Heart right ventricle (tissue), 16 donors: ENCODE results near the gene BZW2. TPM values are rescaled to one million over a fixed set of nuclear protein-coding genes. Genes with fewer than 3 reads are reported as not detected.
A peak's percentile ranks its signal among the peaks of the same experiment; 100 is the strongest.

Experiments
- ATAC-seq, 8 donors: fragments of 200-7000 bp; cut with Tn5 transposase; one replicate each; pipeline ENCODE4 v1.9.1; 2020; ENCODE audit warnings: mild to moderate bottlenecking in 8 of 8, moderate library complexity in 8 of 8, moderate number of reproducible peaks in 1 of 8
- DNase-seq, 2 donors: peaks; one replicate each; pipeline ENCODE4 v3.0.0-alpha.2; 2020
- H3K27ac ChIP-seq, 10 donors: fragments of 200-600 bp; sonication (generic) in 2 of 10; one replicate each; pipeline versions ENCODE4 v1.5.0 to v1.8.0; 2020 to 2022; ENCODE audit warnings: mild to moderate bottlenecking in 3 of 10
- H3K27me3 ChIP-seq, 7 donors: fragments of 200-600 bp; one replicate each; pipeline ENCODE4 v1.8.0; 2021 to 2022; ENCODE audit warnings: mild to moderate bottlenecking in 2 of 7
- H3K36me3 ChIP-seq, 9 donors: fragments of 200-600 bp; sonication (generic) in 1 of 9; one replicate each; pipeline versions ENCODE4 v1.5.0 to v1.8.0; 2020 to 2022; ENCODE audit warnings: mild to moderate bottlenecking in 2 of 9
- H3K4me1 ChIP-seq, 9 donors: fragments of 200-600 bp; sonication (generic) in 1 of 9; one replicate each; pipeline versions ENCODE4 v1.5.0 to v1.8.0; 2020 to 2022; ENCODE audit warnings: mild to moderate bottlenecking in 4 of 9
- H3K4me3 ChIP-seq, 10 donors: fragments of 200-600 bp; sonication (generic) in 2 of 10; one replicate each; pipeline versions ENCODE4 v1.5.0 to v1.8.0; 2020 to 2022; ENCODE audit warnings: mild to moderate bottlenecking in 7 of 10, moderate library complexity in 2 of 10
- H3K9me3 ChIP-seq, 11 donors: fragments of 200-600 bp in 10 of 11; sonication (generic) in 2 of 11; one replicate each; pipeline versions ENCODE4 v1.5.0 to v1.8.0; 2013 to 2022; ENCODE audit warnings: mild to moderate bottlenecking in 2 of 11, control low read depth in 1 of 11, moderate library complexity in 1 of 11
- WGBS, 2 donors: extraction: QIAGEN DNeasy Blood & Tissue Kit; methylation state at CpG; one replicate each; pipeline ENCODE4 v1.1.7; 2013; ENCODE audit warnings: inconsistent platforms in 1 of 2; 5-methylcytosine and 5-hydroxymethylcytosine counted together
- intact Hi-C, 10 donors: fragments of 100-400 bp; cut with DNase I; formaldehyde crosslinking; loops; one replicate each; pipeline versions ENCODE4 v1.11.1 to v1.14.2; 2022
- polyA plus RNA-seq, 2 donors: library from polyadenylated mRNA; stranded (reverse); fragments of 200-250 nt; gene quantifications; one replicate each; pipeline ENCODE4 v1.2.3, GENCODE V29; 2013
- total RNA-seq, 10 donors: library from RNA; stranded (reverse); fragmentation: NEBNext Ultra II Directional in 3 of 10; extraction: Animal tissue kit (Norgen Biotek cat#: 25700) in 3 of 10; gene quantifications; one replicate each; pipeline versions ENCODE4 v1.2.1 to v1.2.4, GENCODE V29; 2021 to 2023
- TF ChIP-seq, protein P1 (sequence below), 9 donors: fragments of 200-600 bp; sonication (generic) in 2 of 9; IDR thresholded peaks; one replicate each; pipeline versions ENCODE4 v1.5.0 to v1.8.0; 2021 to 2022; ENCODE audit warnings: antibody characterized with exemption in 9 of 9, mild to moderate bottlenecking in 5 of 9, moderate library complexity in 1 of 9
- donor health status: Arrhythmogenic right ventricular cardiomyopathy.
- donor health status: ischemic (EF 13 %, LVEDD 7.1; RV severe dilation, severe dysfunction).
- donor health status: healthy with polysubstance abuse.
- donor health status: DM: no; HTN: yes; CAD: no.
- donor health status: DM: no; HTN: no; CAD: no.
- donor health status: ischemic (EF 25% LVEDD 6.9; RV normal size, moderate dysfunction).
- donor health status: ischemic (EF 25% LVEDD 5.7; RV mildly dilated, moderate dysfunction).
- donor health status: healthy.
- donor health status: DM: yes; HTN: yes; CAD: no.
- donor health status: Ischemic cardiomyopathy.
- donor health status: ischemic (EF 35%, LVEDD 5.7; RV mildly dilated, moderate dysfunction).
- donor health status: nonischemic (EF 11% LVEDD 7.7; RV severe dilation, severe dysfunction).
- donor health status: DM: yes; HTN: yes; CAD: no.
- donor health status: PGD.
- donor health status: ischemic (EF 29% LVEDD 5.4; RV normal size, mild dysfunction).
- donor health status: nonischemic (EF 23%, LVEDD 6.1; RV moderate dilation, normal function).

The BZW2 gene
- total and polyA plus RNA-seq, 12 donors, result 147 to 470 (median 337) TPM

- peak overlapping the region in 5 of 10 donors; percentile 5 to 72 (median 18) for H3K27ac ChIP-seq
- H3K9me3 ChIP-seq, result no peaks in the 10 kb centered on the region
- TF ChIP-seq, protein P1, sequence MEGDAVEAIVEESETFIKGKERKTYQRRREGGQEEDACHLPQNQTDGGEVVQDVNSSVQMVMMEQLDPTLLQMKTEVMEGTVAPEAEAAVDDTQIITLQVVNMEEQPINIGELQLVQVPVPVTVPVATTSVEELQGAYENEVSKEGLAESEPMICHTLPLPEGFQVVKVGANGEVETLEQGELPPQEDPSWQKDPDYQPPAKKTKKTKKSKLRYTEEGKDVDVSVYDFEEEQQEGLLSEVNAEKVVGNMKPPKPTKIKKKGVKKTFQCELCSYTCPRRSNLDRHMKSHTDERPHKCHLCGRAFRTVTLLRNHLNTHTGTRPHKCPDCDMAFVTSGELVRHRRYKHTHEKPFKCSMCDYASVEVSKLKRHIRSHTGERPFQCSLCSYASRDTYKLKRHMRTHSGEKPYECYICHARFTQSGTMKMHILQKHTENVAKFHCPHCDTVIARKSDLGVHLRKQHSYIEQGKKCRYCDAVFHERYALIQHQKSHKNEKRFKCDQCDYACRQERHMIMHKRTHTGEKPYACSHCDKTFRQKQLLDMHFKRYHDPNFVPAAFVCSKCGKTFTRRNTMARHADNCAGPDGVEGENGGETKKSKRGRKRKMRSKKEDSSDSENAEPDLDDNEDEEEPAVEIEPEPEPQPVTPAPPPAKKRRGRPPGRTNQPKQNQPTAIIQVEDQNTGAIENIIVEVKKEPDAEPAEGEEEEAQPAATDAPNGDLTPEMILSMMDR (IDR thresholded peaks at IDR 0.05), result no peak
- DNase-seq (no peak), ATAC-seq (no peak)
- H3K27me3 ChIP-seq, result no peaks in the 10 kb centered on the region
- intact Hi-C loops, result loop anchor here in 1 of 10 donors (10.0 kb wide), 1 partner anchor 58 kb away; no protein-coding TSS in a partner anchor
- H3K4me1 ChIP-seq, result peaks cover 5 to 69% (median 41%) of the 10 kb centered on the region in 9 donors
- no peak overlapping the region for H3K4me3 ChIP-seq
- WGBS, 2 donors, result 79 to 85% methylated on average over 1 of the region's 1 CpG
- peaks cover 0 to 35% (median 0%) of the 10 kb centered on the region in 9 donors for H3K36me3 ChIP-seq
Observed at GRCh38 chr7:16636555-16637101, 9.4 kb upstream of the BZW2 start.

DNA sequence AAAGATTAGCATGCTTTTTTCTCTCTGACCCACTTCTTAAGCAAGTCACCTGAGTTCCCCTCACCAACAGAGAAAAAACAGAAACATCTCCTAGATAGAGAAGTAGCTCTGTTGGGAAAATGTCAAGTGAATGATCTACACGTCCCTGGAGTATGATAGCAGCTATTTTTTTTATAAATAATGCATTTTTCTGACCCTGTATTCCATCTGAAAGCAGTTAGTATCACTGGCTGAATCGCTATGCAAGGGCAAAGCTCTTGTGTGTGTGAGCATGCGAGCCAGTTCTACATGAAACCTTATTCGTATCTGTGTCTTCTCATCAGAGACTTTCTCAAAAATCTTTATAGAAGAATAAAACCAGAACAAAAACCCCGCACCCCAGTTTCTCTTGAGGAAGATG, 8.6 kb upstream of the BZW2 start:
- WGBS, 2 donors, result 55 to 59% methylated on average over 5 of the region's 5 CpGs
- Histone ChIP-seq H3K36me3 (peaks cover 0 to 32% (median 0%) of the 10 kb centered on the region in 9 donors), H3K27ac (peak overlapping the region in 7 of 10 donors; percentile 4 to 72 (median 18)), H3K4me3 (no peak overlapping the region), H3K9me3 (no peaks in the 10 kb centered on the region), H3K27me3 (no peaks in the 10 kb centered on the region), H3K4me1 (peaks cover 5 to 76% (median 43%) of the 10 kb centered on the region in 9 donors)
- DNase-seq (no peak), ATAC-seq (peak in 1 of 8 donors; percentile 29)
- TF ChIP-seq, protein P1 (IDR thresholded peaks at IDR 0.05), result no peak
- intact Hi-C loops, result loop anchor here in 1 of 10 donors (10.0 kb wide), 1 partner anchor 57 kb away; no protein-coding TSS in a partner anchor

DNA sequence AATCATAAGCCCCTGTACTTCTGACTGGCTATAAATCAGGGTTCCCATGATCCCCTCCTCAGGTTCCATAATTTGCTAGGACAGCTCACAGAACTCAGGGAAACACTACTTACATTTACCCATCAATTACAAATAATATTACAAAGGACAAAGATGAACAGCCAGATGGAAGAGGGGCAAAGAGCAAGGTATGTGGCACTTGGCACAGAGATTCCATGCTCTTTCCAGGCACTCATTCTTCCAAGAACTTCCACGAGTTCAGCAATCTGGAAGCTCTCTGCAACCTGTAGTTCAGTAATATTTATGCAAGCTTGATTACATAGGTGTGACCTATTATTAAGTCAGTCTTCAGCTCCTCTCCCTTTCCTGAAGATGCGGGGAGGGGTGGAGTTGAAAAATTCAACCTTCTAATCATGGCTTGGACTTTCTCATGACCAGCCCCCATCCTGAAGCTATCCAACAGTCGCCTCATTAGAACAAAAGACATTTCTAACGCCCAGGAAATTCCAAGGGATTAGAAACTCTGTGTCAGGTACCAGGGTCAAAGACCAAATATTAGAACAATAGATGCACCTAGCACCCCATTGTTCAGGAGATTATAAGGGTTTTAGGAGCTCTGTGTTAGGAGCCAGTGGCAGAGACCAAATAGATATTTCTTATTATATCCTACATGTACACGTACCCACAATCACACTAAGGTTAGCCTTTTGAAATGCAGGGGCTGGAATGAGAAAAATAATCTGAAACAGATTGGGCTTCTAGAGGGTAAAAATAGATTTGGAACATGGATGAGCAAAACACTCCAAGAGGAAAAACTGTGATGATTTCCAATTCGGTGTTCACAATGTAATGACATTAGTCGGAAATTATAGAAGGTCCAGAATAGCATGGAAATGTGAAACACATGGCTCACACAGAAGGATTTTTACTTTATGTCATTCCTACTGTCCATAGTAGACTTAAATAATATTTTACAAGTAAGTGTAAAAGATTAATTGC, 7.4 kb upstream of the BZW2 start:
- TF ChIP-seq, protein P1 (IDR thresholded peaks at IDR 0.05), result no peak
- 40 to 47% methylated on average over 7 of the region's 7 CpGs for WGBS, 2 donors

DNA sequence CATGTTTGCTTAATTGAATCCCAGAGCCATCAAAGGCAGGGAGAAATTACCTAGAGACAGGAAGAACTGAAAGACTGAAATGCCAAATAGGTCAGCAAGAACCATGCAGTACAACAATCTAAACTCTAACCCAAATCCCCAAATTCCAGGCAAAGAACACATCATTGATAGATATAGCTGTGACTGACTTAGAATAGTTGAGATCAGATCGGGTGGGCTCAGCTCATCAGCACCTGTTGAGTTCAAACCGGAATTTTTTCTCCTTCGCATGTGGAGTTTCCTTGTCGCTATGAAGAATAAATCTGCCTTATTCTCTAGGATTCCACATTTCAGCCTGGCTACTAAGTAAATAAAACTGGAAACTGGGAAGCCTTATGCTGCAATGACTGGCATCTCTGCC, 1.8 kb upstream of the BZW2 start:
- no peaks in the 10 kb centered on the region for H3K9me3 ChIP-seq
- peaks cover 0 to 6% (median 0%) of the 10 kb centered on the region in 9 donors for H3K36me3 ChIP-seq
- TF ChIP-seq, protein P1 (IDR thresholded peaks at IDR 0.05), result no peak
- 50 to 62% methylated on average over 4 of the region's 4 CpGs for WGBS, 2 donors
- H3K27ac ChIP-seq, result peak overlapping the region in 9 of 10 donors; percentile 88 to 98 (median 92)
- no peak for DNase-seq
- no peak for ATAC-seq
- H3K4me1 ChIP-seq, result peaks cover 6 to 76% (median 48%) of the 10 kb centered on the region in 9 donors
- peak overlapping the region; percentile 65 to 96 (median 90) for H3K4me3 ChIP-seq
- no peaks in the 10 kb centered on the region for H3K27me3 ChIP-seq
- intact Hi-C loops, result loop anchor here in 1 of 10 donors (10.0 kb wide), 1 partner anchor 51 kb away; no protein-coding TSS in a partner anchor

More for the DNA sequence above, 7.4 kb upstream of the BZW2 start:
- ATAC-seq (peak in 6 of 8 donors; percentile 19 to 63 (median 26)), DNase-seq (no peak)
- intact Hi-C loops, result loop anchor here in 1 of 10 donors (10.0 kb wide), 1 partner anchor 56 kb away; no protein-coding TSS in a partner anchor
- Histone ChIP-seq H3K36me3 (peaks cover 0 to 28% (median 0%) of the 10 kb centered on the region in 9 donors), H3K27ac (peak overlapping the region in 8 of 10 donors; percentile 4 to 72 (median 39)), H3K4me3 (no peak overlapping the region), H3K4me1 (peaks cover 5 to 88% (median 51%) of the 10 kb centered on the region in 9 donors), H3K9me3 (no peaks in the 10 kb centered on the region), H3K27me3 (no peaks in the 10 kb centered on the region)
